Thyroid gland (tissue), 4 donors: ENCODE results near the gene ALOXE3. TPM values are rescaled to one million over a fixed set of nuclear protein-coding genes. Genes with fewer than 3 reads are reported as not detected.
A peak's percentile ranks its signal among the peaks of the same experiment; 100 is the strongest.

Experiments
- DNase-seq, 2 donors: peaks; one replicate each; pipeline ENCODE4 v3.0.0-alpha.2; 2019
- H3K27ac ChIP-seq, 3 donors: fragments of 200-600 bp; sonication (generic); 1 replicate in 2 of 3; 2 replicates in 1 of 3; pipeline ENCODE4 v1.5.1; 2016 to 2019; ENCODE audit warnings: mild to moderate bottlenecking in 1 of 3, moderate library complexity in 1 of 3
- H3K27me3 ChIP-seq: fragments of 200-600 bp; sonication (generic); one replicate; pipeline ENCODE4 v1.5.1; 2019
- H3K36me3 ChIP-seq, 2 donors: fragments of 200-600 bp; sonication (generic); one replicate each; pipeline ENCODE4 v1.5.1; 2016 to 2019
- H3K4me1 ChIP-seq, 2 donors: fragments of 200-600 bp; sonication (generic); one replicate each; pipeline ENCODE4 v1.5.1; 2017 to 2019
- H3K4me3 ChIP-seq, 3 donors: fragments of 200-600 bp; sonication (generic); replicated peaks in 1 of 3; 1 replicate in 2 of 3; 2 replicates in 1 of 3; pipeline ENCODE4 v1.5.1; 2016; ENCODE audit warnings: mild to moderate bottlenecking in 1 of 3
- H3K9me3 ChIP-seq: fragments of 200-600 bp; sonication (generic); one replicate; pipeline ENCODE4 v1.5.1; 2017
- CTCF ChIP-seq, 6 experiments: fragments of 200-600 bp in 3 of 6; fragments of 450-650 bp in 3 of 6; sonication (generic) in 3 of 6; IDR thresholded peaks; one replicate each; pipeline ENCODE4 v1.5.1; 2016 to 2019; ENCODE audit warnings: antibody characterized with exemption in 6 of 6, mild to moderate bottlenecking in 2 of 6, inconsistent platforms in 1 of 6, moderate library complexity in 1 of 6
- POLR2A ChIP-seq, 2 donors: fragments of 450-650 bp; IDR thresholded peaks; one replicate each; pipeline ENCODE4 v1.6.1; 2017; ENCODE audit warnings: antibody characterized with exemption in 2 of 2, mild to moderate bottlenecking in 2 of 2, moderate library complexity in 1 of 2
- WGBS, 2 donors: methylation state at CpG; one replicate each; pipeline ENCODE4 v1.1.5; 2017; 5-methylcytosine and 5-hydroxymethylcytosine counted together
- intact Hi-C: fragments of 100-400 bp; cut with DNase I; formaldehyde crosslinking; loops from one replicate; pipeline ENCODE4 v1.15.1; 2023
- total RNA-seq, 4 donors: library from RNA; depleted of rRNA; stranded (reverse); fragments of >200 nt; gene quantifications; one replicate each; pipeline ENCODE4 v1.2.3, GENCODE V29; 2016

The ALOXE3 gene
- total RNA-seq, 4 donors from 2014 or later = not detected

GRCh38 chr17:8163978-8164814 is 45.9 kb upstream of the ALOXE3 start:
- Histone ChIP-seq H3K27ac (peak overlapping the region; percentile 98 to 100 (median 100)), H3K36me3 (peaks cover 0 to 13% of the 10 kb centered on the region in 2 donors), H3K4me1 (peaks cover 31 to 39% of the 10 kb centered on the region in 2 donors), H3K4me3 (no peak overlapping the region), H3K9me3 (no peaks in the 10 kb centered on the region), H3K27me3 (no peaks in the 10 kb centered on the region)
- intact Hi-C loops = no loop called here
- 25 to 28% methylated on average over 12 to 13 of the region's 13 CpGs for WGBS, 2 donors
- TF ChIP-seq POLR2A (IDR thresholded peaks at IDR 0.05) = peak in 1 of 2 donors; percentile 24
- no peak for TF ChIP-seq CTCF (IDR thresholded peaks at IDR 0.05)
- DNase-seq = peak; percentile 80 to 82

- TF ChIP-seq POLR2A (IDR thresholded peaks at IDR 0.05) = no peak
- no peak for TF ChIP-seq CTCF (IDR thresholded peaks at IDR 0.05)
- WGBS, 2 donors = 11 to 17% methylated on average over 22 to 25 of the region's 55 CpGs
These were observed 45.0 kb upstream of the ALOXE3 start for GRCh38 chr17:8162997-8163977.

DNA sequence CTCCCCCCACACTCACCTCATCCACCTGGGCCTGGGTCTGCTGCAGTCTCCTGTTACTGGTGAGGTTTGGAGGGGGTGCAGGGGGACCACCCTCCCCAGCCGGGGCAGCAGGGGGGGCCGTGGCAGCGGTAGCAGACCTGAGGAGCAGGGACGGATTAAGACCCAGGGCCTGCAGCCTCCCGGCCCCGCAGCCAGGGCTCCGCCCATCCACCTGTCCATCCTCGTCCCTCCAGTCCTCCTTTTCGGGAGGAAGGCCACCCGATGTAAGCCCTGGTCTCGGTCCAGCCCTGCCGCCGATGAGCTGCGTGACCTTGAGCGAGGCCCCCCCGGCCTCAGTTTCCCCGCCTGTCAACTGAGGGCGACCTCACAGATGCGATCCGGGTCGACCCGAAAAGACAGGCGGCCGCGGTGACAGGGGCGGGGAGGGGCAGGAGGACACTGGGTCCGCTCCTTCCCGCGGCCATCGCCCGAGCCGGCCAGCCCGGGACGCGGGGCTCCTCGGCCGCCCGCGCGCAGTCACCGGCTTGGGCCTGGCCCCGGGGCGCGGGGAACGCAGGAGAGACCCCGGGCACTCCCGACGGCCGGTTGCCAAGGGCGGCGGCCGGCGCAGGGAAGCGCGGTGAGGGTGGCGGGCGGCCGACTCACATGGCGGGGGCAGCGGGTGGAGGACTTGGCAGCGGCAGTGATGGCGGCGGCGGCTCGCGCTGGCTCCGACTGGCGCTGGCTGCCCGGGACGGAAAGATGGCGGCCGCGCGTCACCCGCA is 44.1 kb upstream of the ALOXE3 start, which contains the start of gene VAMP2:
VAMP2 (minus strand) TSS at position 716 of the 764 bp plus-strand sequence; CDS start at position 647, 69 bp downstream.
- 0% methylated on average over 1 to 7 of the region's 75 CpGs for WGBS, 2 donors
- intact Hi-C loops = no loop called here

More at GRCh38 chr17:8162997-8163977, 45.0 kb upstream of the ALOXE3 start:
- intact Hi-C loops = no loop called here
- Histone ChIP-seq H3K4me3 (peak overlapping the region in 1 of 3 donors; percentile 99), H3K36me3 (peaks cover 0 to 13% of the 10 kb centered on the region in 2 donors), H3K27me3 (no peaks in the 10 kb centered on the region), H3K27ac (peak overlapping the region; percentile 98 to 100 (median 100)), H3K9me3 (no peaks in the 10 kb centered on the region), H3K4me1 (peaks cover 31 to 48% of the 10 kb centered on the region in 2 donors)
- peak in 1 of 2 donors; percentile 49 for DNase-seq

More for the DNA sequence above, 44.1 kb upstream of the ALOXE3 start, which contains the start of gene VAMP2:
- peaks cover 31 to 57% of the 10 kb centered on the region in 2 donors for H3K4me1 ChIP-seq
- peak in 1 of 6 experiments; percentile 8 for TF ChIP-seq CTCF (IDR thresholded peaks at IDR 0.05)
- peak; percentile 67 to 92 for TF ChIP-seq POLR2A (IDR thresholded peaks at IDR 0.05)
- peak within 1 kb of the TSS; percentile 98 to 100 (median 100) for H3K27ac ChIP-seq
- peak within 1 kb of the TSS; percentile 98 to 99 (median 99) for H3K4me3 ChIP-seq
- H3K27me3 ChIP-seq = no peaks in the 10 kb centered on the region
- no peaks in the 10 kb centered on the region for H3K9me3 ChIP-seq
- DNase-seq = peak; percentile 81 to 86
- H3K36me3 ChIP-seq = peaks cover 0 to 13% of the 10 kb centered on the region in 2 donors
